GM19240 (cell line): ENCODE results near the gene CCR5AS.
"Not testable (repeated sequence)": the region's sequence is repeated elsewhere in the genome, so short reads cannot be mapped to it uniquely, and the experiment has no call there.

Source experiments
- DNase-seq: peaks from one replicate; pipeline ENCODE4 v3.0.0; 2011; ENCODE audit warnings: low spot score; ENCODE audit not compliant: insufficient read length

CCR5AS gene

DNA sequence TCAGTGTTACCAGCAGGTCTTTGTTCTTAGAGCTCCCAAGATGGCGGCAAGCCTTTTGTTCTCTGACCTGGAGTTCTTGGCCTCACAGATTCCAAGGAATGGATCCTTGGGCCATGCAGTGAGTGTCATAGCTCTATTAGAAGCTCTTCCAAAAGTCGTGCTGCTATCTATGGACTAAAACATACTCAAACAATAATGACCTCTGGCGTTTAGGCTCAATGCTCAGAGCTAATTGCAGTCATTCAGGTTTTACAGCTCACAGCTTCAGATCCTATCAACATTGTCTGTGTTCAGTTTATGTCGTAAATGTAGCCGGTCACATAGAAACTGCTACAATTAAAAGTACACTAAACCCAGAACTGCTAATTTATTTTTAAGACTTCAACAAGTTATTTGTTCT lies 22.4 kb upstream of the CCR5AS start:
- no peak for DNase-seq

DNA sequence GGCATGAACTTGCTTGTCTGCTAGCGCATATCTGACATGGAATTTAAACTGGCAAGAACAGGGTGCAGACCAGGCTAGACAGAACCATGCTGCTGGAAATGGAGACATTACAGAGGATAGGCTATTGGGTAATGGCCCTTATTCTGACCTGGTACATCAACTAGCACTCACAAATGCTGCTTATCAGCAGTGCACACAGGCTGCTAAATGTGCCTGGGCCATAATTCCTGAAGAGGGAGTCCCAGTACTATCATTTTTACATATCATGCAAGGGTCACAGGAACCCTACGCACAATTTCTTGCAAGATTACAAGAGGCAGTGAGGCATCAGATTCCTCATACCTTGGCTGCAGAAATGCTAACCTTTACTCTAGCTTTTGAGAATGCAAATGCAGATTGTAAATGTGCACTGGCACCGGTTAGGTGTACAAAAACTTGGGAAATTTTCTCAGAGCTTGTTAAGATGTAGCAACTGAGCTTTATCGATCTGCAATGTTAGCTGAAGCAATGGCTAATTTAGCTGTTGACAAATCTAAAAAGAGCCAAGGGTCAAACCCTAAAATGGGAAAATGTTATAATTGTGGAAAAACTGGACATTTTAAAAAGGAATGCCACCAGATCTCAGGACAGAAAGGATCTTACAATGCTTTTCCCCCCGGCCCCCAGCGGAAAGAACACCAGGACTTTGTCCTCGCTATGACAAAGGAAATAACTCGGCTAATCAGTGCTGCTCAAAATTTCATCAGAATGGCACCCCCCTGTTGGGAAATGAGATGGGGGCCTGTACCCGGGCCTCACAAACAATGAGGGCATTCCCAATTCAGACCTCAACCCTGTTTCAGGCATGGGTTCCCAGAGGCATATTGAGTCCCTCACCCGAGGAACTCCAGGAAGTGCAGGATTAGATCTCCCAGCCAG lies 21.3 kb upstream of the CCR5AS start:
- DNase-seq = no peak

DNA sequence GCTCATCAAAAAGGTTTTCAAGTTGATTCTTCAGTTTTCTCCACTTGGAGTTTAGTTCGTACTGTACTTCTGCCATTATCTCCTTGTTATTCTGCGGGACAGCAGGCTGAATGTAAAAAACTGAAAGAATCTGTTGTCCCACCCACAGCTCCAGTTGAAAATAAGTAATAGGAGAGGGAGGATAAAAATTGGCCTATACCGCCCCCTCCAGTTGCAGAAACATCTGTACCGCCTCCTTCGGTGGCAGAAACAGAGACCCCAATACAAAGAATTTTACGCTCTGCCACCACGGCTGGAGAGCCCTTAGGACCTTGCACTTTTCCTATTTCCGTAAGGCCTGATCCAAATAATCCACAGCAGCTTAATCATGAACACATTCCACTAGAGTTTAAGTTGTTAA lies 20.5 kb upstream of the CCR5AS start:
- DNase-seq = not testable (repeated sequence)

DNA sequence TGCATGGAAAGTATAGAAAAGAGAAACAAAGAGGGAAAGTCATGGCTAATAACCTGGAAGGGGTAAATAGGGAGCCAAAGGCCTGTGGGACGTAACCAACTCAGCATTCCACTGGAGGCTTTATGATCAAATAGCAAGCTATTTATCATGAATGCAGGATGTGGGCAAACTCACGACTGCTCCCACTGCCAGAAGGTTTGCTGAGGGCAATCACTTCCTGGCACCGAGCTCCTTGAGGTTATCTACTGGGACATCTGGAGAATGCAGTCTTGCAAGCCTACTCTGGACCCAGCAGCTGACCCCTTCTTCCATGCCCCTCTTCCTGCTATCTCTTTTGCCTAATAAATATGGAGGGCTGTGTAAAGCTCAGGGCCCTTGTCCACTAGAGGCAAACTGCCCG lies 19.6 kb upstream of the CCR5AS start:
- not testable (repeated sequence) for DNase-seq

DNA sequence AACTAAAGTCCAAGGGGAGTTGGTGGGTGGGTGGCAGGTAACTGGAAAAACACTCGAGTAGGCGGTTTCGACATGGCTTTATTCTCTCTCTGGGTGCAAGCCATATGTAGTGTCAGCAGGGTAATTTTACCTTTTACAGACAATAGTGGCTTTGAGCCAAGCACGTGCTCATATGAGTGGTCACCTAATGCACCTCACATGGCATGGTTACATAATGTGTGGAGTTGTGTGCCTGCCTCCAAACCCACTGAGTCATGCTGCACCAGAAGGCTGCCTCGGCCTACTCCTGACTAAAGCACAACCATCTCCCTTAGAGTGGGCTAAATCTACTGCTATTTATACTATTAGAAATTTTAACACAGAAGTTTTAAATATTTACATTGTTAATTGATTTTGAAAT lies 16.7 kb upstream of the CCR5AS start:
- DNase-seq = no peak

DNA sequence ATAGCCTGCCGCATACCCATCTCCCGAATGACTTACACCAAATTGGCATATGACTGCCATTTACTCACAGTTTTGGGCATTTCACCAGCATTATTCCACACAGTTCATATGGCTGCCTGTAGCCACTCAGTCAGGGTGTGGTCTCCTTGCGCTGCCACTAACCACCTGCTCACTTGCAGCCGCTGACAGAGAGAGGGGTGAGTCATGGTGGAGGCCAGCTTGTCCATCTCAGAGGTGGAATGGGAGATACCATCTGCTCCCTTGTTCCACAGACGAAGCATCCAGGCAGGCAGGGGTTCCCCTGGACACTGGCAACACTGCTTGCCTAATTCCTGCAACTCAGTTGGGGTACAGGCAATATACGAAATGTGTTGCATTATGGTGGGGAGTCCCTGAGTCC lies 15.8 kb upstream of the CCR5AS start:
- no peak for DNase-seq

DNA sequence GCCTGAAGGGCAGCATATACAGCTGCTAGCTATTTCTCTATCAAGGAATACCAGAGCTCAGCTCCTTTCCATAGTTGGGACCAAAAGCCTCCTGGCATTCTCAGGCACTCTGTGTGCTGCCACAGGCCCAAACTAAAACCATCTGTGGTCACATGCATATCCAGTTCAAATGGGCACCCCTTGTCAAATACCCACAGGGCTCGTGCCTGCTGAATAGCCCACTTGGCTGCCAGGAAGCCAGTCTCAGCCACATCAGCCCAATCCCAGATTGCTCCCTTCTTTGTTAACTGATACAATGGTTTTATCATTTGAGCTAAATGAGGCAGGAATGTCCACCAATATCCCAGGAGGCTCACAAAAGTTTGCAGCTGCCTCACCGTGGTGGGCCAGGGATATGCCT lies 14.1 kb upstream of the CCR5AS start:
- no peak for DNase-seq

DNA sequence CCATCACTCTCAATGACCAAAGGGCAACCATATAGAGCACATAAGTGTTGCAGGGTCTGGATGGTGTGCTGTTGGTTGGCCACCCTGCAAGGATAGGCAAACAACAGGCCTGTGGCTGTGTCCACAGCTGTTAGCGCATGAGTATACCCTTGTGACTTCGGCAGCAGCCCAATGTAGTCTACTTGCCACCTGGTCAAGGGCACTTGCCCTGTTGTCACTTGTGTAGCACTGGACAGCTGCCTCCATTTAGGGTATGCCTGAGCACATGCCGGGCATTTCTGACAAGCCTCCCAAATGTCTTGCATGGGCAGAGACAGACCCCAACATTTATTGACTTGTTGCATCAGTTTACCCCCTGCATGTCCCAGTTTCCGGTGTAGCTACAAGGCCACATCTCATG lies 12.9 kb upstream of the CCR5AS start:
- no peak for DNase-seq

DNA sequence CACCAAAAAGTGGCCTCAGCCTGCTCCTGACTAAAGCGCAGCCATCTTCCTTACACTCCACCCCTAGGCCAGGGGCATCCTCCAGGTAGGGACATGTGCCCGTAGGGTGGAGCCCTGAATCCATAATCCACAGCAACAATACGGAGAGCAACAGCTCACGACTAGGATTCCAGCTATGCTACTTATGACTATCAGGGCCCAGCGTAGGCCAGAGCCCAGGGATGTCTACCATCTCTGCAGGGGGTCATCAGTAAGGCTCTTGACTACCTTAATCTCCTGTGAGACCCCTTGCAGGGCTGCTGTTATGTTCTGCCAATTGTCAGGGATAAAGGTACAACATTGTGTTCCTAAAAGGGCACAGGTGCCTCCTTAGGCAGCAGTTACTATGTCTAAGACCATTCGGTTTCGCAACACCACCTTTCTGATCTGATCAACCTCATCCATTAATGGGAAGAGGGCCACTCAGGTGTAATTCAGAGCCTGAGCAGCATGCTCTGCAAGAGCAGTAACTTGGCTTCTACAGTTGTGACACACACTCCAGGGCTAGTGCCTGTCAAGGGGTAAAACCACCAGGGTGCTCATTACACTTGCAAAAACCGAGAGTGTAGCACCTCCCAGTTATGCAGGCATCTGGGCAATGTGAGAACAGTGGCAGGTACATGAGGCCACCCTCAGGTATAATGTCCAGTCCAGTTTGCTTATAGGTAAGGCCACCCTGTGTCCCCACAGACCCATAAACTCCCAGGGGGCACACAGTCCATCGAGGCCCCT lies 11.2 kb upstream of the CCR5AS start:
- DNase-seq = no peak

DNA sequence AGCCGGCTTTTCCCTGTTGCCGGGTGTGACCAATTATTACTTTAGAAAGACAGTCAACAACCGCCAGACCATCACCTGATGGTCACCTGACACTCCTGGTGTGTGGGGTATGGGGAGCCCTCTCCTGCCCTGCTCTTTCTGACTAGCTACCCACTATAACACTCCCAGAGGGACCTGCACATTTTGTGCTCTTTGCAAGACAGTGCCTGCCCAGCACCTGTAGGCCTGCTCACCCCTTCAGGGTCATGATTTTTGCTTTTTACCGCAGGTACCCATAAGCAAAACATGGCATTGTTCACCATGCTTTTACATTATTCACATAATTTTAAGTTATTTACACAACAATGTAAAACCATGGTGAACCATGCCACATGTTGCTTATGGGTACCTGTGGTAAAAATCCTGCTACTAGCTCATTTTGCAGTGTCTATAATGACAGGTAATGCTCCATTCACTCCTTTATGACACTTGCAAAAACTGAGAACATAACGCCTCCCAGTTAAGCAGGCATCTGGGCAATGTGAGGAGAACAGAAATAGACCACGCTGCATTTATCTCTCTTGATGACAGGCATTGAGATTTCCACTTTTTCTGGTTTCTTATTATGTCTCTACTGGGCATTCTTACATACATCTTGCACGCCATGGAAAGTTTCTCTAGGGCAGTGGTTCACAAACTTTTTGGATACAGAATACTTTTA lies 10.1 kb upstream of the CCR5AS start:
- no peak for DNase-seq

DNA sequence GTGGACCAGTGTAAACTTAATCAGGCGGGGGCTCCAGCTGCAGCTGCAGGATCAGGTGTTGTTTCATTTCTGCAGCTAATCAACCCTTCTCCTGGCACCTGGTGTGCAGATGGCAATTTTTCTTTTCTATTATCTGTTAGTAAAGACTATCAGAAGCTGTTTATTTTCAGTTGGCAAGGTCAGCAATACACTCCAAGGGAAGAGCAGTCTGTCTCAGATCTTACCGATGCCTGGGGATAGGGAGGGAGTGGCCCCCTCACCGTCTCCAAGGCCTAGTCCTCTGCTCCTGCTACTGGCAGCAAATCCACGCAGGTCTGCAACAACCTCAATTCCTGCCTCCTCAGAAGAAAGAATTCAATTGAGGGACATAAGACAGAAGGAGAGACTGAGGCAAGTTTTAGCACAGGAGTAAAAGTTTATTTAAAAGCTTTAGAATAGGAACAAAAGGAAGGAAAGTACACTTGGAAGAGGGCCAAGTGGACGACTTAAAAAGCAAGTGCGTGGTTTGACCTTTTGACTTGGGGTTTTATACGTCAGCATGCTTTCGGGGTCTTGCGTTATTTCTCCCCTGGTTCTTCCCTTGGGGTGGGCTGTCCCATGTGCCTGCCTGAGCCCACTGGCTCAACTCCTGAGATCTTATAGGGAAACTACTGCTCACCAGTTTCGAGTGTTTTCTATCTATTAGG lies 9.4 kb upstream of the CCR5AS start:
- no peak for DNase-seq

DNA sequence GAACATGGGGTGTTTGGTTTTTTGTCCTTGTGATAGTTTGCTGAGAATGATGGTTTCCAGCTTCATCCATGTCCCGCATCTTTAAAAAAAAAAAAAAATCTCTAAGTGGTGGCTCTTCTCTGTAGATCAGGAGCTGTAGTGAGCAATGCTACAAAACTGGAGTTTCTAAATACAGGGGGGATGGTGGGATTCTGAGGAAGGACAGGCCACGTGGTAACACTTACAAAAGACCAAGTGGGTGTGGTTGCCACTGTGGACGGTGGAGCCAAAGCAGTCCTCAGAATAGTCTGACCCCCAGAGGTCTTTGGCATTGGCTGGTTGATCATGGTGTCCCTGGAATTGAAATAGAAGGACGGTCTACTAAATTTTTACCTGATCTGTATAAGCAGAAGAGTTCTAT lies 7.9 kb upstream of the CCR5AS start:
- no peak for DNase-seq

DNA sequence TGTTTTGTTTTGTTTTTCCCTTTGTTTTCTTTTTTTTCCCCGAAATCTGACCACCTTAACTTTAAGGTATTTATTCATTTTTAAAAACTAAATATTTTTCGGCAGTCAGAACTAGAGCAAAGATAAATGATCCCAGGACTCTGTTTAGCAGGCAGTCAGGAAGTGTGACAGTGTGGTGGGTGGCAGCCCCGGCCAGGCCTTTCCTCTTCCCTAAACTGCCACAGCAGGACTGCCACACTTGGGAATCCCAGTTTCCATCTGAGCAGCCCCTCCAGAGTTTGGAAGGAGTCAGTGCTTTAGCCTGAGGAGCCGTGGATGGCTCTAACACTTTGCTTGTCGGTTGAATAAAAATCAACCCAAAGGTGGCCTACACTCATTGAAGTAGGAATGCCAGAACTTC lies 7.1 kb upstream of the CCR5AS start:
- no peak for DNase-seq

DNA sequence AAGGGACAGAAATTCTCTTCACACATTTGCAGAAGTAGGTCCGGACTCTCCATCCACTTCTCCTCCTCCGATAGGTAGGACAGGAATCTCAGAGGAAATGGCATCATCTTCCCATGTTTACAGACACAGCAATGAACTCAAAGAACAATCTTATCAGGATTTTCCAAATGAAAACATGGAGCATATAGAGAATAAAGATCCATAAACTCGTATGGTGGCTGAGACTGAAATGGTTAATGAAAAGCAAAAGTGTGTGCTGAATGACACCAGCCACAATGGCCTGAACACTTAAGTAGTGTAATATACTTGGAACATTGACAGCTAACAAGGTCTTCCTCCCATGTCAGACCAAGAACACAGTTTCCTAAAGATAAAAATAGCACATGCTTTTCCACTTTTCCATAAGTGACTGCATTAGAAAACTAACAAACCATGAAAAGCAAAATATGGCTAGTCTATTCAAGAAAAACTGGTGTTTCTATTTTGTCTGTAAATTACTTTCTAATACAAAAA lies 6.0 kb upstream of the CCR5AS start:
- DNase-seq = no peak

DNA sequence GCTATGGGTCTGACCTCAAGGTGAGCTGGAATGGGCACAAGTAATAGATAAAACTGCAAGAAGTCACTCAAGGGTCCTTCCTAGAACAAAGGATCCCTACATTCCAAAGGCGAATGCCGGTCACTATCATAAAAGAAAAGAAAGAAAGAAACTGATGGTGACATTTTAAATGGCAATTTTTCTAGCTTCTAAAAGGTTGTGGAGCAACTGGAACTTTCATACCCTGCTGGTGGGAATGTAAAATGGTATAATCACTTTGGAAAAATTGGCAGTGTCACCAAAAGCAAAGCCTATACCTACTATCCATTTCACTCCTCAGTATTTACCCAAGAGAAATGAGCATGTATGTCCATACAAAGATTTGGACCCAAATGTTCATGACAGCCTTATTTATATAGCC lies 4.4 kb upstream of the CCR5AS start:
- no peak for DNase-seq

DNA sequence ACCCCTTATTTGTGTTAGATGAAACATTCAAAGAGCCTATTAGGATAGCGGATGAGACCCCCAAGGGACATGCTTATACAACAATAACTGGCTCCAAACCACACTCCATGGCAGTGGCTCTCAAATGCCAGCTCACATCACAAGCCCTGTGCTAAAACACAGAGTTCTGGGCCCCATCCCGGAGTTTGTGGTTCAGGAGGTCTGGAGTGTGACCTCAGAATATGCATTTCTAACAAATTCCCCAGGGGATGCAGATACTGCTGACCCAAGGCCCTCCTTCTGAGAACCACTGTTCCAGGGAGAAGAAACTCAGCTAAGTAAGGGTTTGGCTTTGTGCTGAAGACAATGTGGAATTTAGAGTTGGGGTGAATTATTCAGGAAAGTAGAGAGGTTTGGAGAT lies 3.8 kb upstream of the CCR5AS start:
- DNase-seq = no peak

DNA sequence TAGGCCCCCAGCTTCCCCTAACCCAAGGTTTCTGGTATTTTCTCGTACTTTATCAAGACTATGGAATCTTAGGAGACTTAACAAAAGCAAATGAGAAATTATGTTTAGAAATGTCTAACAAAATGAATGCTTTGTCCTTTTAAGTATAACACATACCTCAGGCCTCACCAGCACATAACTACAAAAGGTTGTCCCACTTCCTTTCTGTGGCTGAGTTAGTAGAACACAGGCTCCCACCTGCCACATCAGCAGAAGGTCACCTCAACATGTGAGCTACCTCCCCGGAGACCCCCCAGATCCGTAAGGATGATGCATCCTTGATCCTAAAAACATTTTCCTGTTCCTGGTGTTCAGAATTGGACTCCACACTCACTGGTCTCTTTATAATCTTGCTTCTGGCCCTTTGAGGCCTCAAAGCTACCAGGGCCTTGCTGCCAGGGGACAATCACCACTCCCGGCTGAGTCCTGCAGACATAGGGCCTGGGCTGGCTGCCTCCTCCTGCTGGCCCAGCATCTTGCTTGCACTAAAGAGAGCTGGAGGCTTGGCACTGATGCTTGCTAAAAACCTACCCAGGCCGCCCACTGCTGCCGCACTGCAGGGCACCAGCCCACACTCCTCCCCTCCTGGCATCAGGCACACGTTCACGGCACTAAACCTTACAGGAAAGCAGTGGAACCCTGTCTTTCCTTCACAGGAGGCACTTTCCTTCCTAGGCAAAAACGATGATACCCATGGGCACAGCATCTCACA lies 3.0 kb upstream of the CCR5AS start:
- DNase-seq = no peak

DNA sequence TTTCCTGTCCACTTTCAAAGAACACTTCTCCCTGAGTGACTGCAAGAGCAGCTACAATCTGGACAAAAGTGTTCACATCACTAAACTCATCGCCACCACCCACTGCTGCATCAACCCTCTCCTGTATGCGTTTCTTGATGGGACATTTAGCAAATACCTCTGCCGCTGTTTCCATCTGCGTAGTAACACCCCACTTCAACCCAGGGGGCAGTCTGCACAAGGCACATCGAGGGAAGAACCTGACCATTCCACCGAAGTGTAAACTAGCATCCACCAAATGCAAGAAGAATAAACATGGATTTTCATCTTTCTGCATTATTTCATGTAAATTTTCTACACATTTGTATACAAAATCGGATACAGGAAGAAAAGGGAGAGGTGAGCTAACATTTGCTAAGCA lies 2.0 kb upstream of the CCR5AS start:
- DNase-seq = no peak

DNA sequence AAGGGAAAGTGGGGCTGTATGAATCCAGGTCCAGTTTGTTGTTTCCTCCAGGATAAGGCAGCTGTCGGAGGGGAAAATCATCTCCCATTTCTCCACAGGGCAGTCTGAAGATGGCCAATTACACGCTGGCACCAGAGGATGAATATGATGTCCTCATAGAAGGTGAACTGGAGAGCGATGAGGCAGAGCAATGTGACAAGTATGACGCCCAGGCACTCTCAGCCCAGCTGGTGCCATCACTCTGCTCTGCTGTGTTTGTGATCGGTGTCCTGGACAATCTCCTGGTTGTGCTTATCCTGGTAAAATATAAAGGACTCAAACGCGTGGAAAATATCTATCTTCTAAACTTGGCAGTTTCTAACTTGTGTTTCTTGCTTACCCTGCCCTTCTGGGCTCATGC lies 1.1 kb upstream of the CCR5AS start:
- DNase-seq = no peak

DNA sequence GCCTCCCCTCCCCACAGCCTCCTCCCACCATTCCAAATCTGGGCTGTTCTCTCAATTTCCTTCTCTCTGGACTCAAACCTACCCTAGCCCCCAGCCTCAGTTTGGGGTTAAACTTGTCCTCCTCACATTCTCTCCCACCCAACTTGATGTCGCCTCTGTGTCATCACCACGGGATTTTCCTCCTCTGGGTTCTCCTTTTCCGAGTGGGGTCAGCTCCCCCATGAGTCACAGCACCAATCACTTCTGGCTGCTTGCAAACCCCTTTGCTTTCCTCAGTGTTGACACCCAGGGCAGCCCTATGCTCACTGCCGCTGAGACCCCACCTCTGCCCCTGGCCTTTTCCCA lies 451 bp downstream of the CCR5AS start:
- DNase-seq = no peak
